SH-SY5Y (cell line): Measurements from ENCODE around the gene RRP9.

Experiments
- GATA2 ChIP-seq: IDR thresholded peaks from 2 replicates; pipeline ENCODE4 v1.6.1; 2011; ENCODE audit warnings: mild to moderate bottlenecking, low read depth, low read length
- GATA3 ChIP-seq: IDR thresholded peaks from 2 replicates; pipeline ENCODE4 v1.6.1; 2011; ENCODE audit warnings: low read depth, mild to moderate bottlenecking, low read length, moderate library complexity

GRCh38 chr3:51987568-51987967 lies 45.9 kb upstream of the RRP9 start:
- TF ChIP-seq GATA3 (no peak), GATA2 (no peak)
